A549 (cell line): ENCODE data around the gene APMAP. TPM values are rescaled to one million over a fixed set of nuclear protein-coding genes. Genes with fewer than 3 reads are reported as not detected.

Experiments
- ATAC-seq, 2 experiments: fragments of 200-7000 bp in 1 of 2; fragments of >200 bp in 1 of 2; cut with Nextera tagmentation in 1 of 2; cut with Tn5 transposase in 1 of 2; 3 replicates each; pipeline versions ENCODE4 v1.8.0 to v1.9.1; 2018 to 2020; ENCODE audit warnings: mild to moderate bottlenecking in 1 of 2, moderate library complexity in 1 of 2
- CTCF ChIA-PET: fragments of 300-600 bp; sonication (Branson Sonifier 250); formaldehyde crosslinking; extraction: SDS; loops from one replicate; lab custom pipeline; 2021; ENCODE audit warnings: antibody characterized with exemption, inconsistent platforms; lab: Yijun Ruan, JAX
- POLR2A ChIA-PET: fragments of 350-600 bp; formaldehyde crosslinking; extraction: SDS; loops from one replicate; lab custom pipeline; 2021; ENCODE audit warnings: antibody characterized with exemption, inconsistent platforms; lab: Yijun Ruan, JAX
- DNase-seq, 2 experiments: peaks; one replicate each; pipeline versions ENCODE4 v3.0.0 to v3.0.0-alpha.2; 2011 to 2016; ENCODE audit warnings: low read depth in 1 of 2, low spot score in 1 of 2
- FAIRE-seq: peaks from 2 replicates; lab custom pipeline; 2011; peaks lifted over from hg19 to GRCh38; lab: Jason Lieb, UNC
- H3K27ac ChIP-seq, 2 experiments: fragments of >200 bp; sonication (Bioruptor Twin); formaldehyde crosslinking; 3 replicates each; pipeline ENCODE4 v1.5.1; 2016 to 2017
- H3K4me1 ChIP-seq: fragments of >200 bp; sonication (Bioruptor Twin); formaldehyde crosslinking; 3 replicates; pipeline ENCODE4 v1.6.1; 2016
- H3K4me2 ChIP-seq: fragments of >200 bp; sonication (Bioruptor Twin); formaldehyde crosslinking; 3 replicates; pipeline ENCODE4 v1.6.1; 2016
- H3K4me3 ChIP-seq: fragments of >200 bp; sonication (Bioruptor Twin); formaldehyde crosslinking; 3 replicates; pipeline ENCODE4 v1.5.1; 2016
- H3K9me3 ChIP-seq: fragments of >200 bp; sonication (Bioruptor Twin); formaldehyde crosslinking; 3 replicates; pipeline ENCODE4 v1.6.1; 2016
- BCL3 ChIP-seq: fragments of >200 bp; sonication (Bioruptor Twin); formaldehyde crosslinking; IDR thresholded peaks from 3 replicates; pipeline ENCODE4 v1.6.1; 2016
- BHLHE40 ChIP-seq: IDR thresholded peaks from 2 replicates; pipeline ENCODE4 v1.6.1; 2012; ENCODE audit warnings: low read depth, low read length, inconsistent platforms
- CBX2 ChIP-seq: fragments of 200-600 bp; sonication (generic); IDR thresholded peaks from 2 replicates; pipeline ENCODE4 v1.6.1; 2016; ENCODE audit warnings: low read depth, mild to moderate bottlenecking, borderline replicate concordance
- CBX8 ChIP-seq: fragments of 200-600 bp; sonication (generic); IDR thresholded peaks from 2 replicates; pipeline ENCODE4 v1.6.1; 2016
- CHD2 ChIP-seq: fragments of 150-350 bp; IDR thresholded peaks from 2 replicates; pipeline ENCODE4 v1.6.1; 2014; ENCODE audit warnings: low read length; ENCODE audit not compliant: partially characterized antibody
- EHF ChIP-seq: fragments of 250-450 bp; sonication (Bioruptor Pico); IDR thresholded peaks from 2 replicates; pipeline ENCODE4 v1.5.0; 2020; ENCODE audit warnings: mild to moderate bottlenecking
- FOXS1 ChIP-seq: fragments of 250-450 bp; sonication (Bioruptor Pico); IDR thresholded peaks from 2 replicates; pipeline ENCODE4 v1.5.0; 2020; ENCODE audit warnings: mild to moderate bottlenecking, moderate library complexity
- HOXA7 ChIP-seq: fragments of 250-450 bp; sonication (Bioruptor Pico); IDR thresholded peaks from 2 replicates; pipeline ENCODE4 v1.5.0; 2020; ENCODE audit warnings: mild to moderate bottlenecking, moderate library complexity
- HOXB5 ChIP-seq: fragments of 250-450 bp; sonication (Bioruptor Pico); IDR thresholded peaks from 2 replicates; pipeline ENCODE4 v1.5.0; 2020; ENCODE audit warnings: mild to moderate bottlenecking, moderate library complexity
- JUNB ChIP-seq: fragments of >200 bp; sonication (Bioruptor Twin); formaldehyde crosslinking; IDR thresholded peaks from 2 replicates; pipeline ENCODE4 v1.6.1; 2016
- MAX ChIP-seq: IDR thresholded peaks from 2 replicates; pipeline ENCODE4 v1.6.1; 2012
- NPAS2 ChIP-seq: fragments of 250-450 bp; sonication (Bioruptor Pico); IDR thresholded peaks from 2 replicates; pipeline ENCODE4 v1.8.0; 2022; ENCODE audit warnings: mild to moderate bottlenecking, moderate library complexity, borderline replicate concordance
- POLR2A ChIP-seq: IDR thresholded peaks from 2 replicates; pipeline ENCODE4 v1.6.1; 2012; ENCODE audit warnings: mild to moderate bottlenecking, low read length
- RAD21 ChIP-seq, 2 experiments: fragments of >200 bp in 1 of 2; sonication (Bioruptor Twin) in 1 of 2; formaldehyde crosslinking in 1 of 2; IDR thresholded peaks in 1 of 2; conservative IDR thresholded peaks in 1 of 2; 2 replicates in 1 of 2; 3 replicates in 1 of 2; pipeline ENCODE4 v1.6.1; 2012 to 2018; ENCODE audit warnings: inconsistent platforms in 1 of 2
- RARB ChIP-seq: fragments of 250-450 bp; sonication (Bioruptor Pico); IDR thresholded peaks from 2 replicates; pipeline ENCODE4 v1.8.0; 2021; ENCODE audit warnings: mild to moderate bottlenecking, moderate library complexity
- RFX5 ChIP-seq: fragments of 450-650 bp; IDR thresholded peaks from 2 replicates; pipeline ENCODE4 v1.7.1; 2014; ENCODE audit warnings: antibody characterized with exemption, mild to moderate bottlenecking, moderate library complexity
- TP53 ChIP-seq: fragments of 250-450 bp; sonication (Bioruptor Pico); IDR thresholded peaks from 2 replicates; pipeline ENCODE4 v1.5.0; 2021; ENCODE audit warnings: mild to moderate bottlenecking, moderate library complexity
- USF2 ChIP-seq: fragments of 450-650 bp; IDR thresholded peaks from 2 replicates; pipeline ENCODE4 v1.6.1; 2014; ENCODE audit warnings: antibody characterized with exemption
- ZC3H11A ChIP-seq: fragments of 450-650 bp; IDR thresholded peaks from 2 replicates; pipeline ENCODE4 v1.6.1; 2014; ENCODE audit warnings: antibody characterized with exemption, mild to moderate bottlenecking
- ZNF302 ChIP-seq: fragments of 250-450 bp; sonication (Bioruptor Pico); IDR thresholded peaks from 2 replicates; pipeline ENCODE4 v1.9.0; 2021; ENCODE audit warnings: inconsistent platforms, mild to moderate bottlenecking, moderate library complexity
- ZSCAN20 ChIP-seq: fragments of 250-450 bp; sonication (Bioruptor Pico); IDR thresholded peaks from 2 replicates; pipeline ENCODE4 v1.8.0; 2022; ENCODE audit warnings: mild to moderate bottlenecking, moderate library complexity
- WGBS: methylation state at CpG from one replicate; pipeline ENCODE4 v1.1.6; 2017; ENCODE audit errors: missing lambda C conversion rate; 5-methylcytosine and 5-hydroxymethylcytosine counted together
- polyA plus RNA-seq, 4 experiments: library from polyadenylated mRNA; depleted of rRNA in 3 of 4; stranded (reverse); fragments of >200 nt; fragmentation: RNase III in 1 of 4; extraction: RNeasy Plus Mini Kit Qiagen cat#74134 plus additional on column Dnase treatment in 1 of 4; gene quantifications; 2 replicates in 3 of 4; 3 replicates in 1 of 4; pipeline ENCODE4 v1.2.3, GENCODE V29; 2011 to 2017

The APMAP gene
- polyA plus RNA-seq, 2 of the 4 experiments (the other 2 are of a cell fraction) = 113 to 141 TPM

GRCh38 chr20:25021336-25021735 is 28.8 kb upstream of the APMAP start (continued):
- TF ChIP-seq HOXB5 (CRISPR knock-in tag) = no peak
- TF ChIP-seq FOXS1 (CRISPR knock-in tag) = no peak
- TF ChIP-seq ZC3H11A = no peak
- TF ChIP-seq EHF = no peak
- TF ChIP-seq HOXA7 (CRISPR knock-in tag) = no peak
- no peak for TF ChIP-seq USF2

GRCh38 chr20:25020901-25021301 is 28.4 kb upstream of the APMAP start:
- Histone ChIP-seq H3K4me3 (no peak overlapping the region), H3K27ac (no peak overlapping the region), H3K4me2 (no peak overlapping the region), H3K4me1 (no peaks in the 10 kb centered on the region)
- no peak for DNase-seq
- no peak for ATAC-seq
- WGBS = 91% methylated on average over 6 of the region's 6 CpGs
- CTCF ChIA-PET = interaction anchor here (1.3 kb wide), 1 partner anchor 167 kb away, joined by 3 read pairs; no protein-coding TSS in a partner anchor
- POLR2A ChIA-PET = no interaction called here
- TF ChIP-seq BCL3 (no peak), CHD2 (no peak), RAD21 (conservative IDR thresholded peaks at IDR 0.05 in 1 of 2, IDR thresholded peaks at IDR 0.05 in 1 of 2) (no peak), USF2 (no peak), JUNB (no peak), CBX8 (no peak), ZC3H11A (no peak), POLR2A (no peak), RFX5 (no peak), ZSCAN20 (CRISPR knock-in tag) (no peak), EHF (no peak), CBX2 (no peak), ZNF302 (CRISPR knock-in tag) (no peak), MAX (no peak), RARB (no peak)
- TF ChIP-seq, all 56 proteins: peak for 0
- no peak for FAIRE-seq
- no peaks in the 10 kb centered on the region for H3K9me3 ChIP-seq

- 93% methylated on average over 5 of the region's 5 CpGs for WGBS
- DNase-seq = no peak
These were observed 27.8 kb upstream of the APMAP start for GRCh38 chr20:25020345-25020744.

More at GRCh38 chr20:25020345-25020744, 27.8 kb upstream of the APMAP start:
- CTCF ChIA-PET = interaction anchor here (0.6 to 1.3 kb wide), 4 partner anchors 12 to 219 kb away, joined by 3 to 5 read pairs (median 3); no protein-coding TSS in a partner anchor
- H3K27ac ChIP-seq = no peak overlapping the region
- H3K4me2 ChIP-seq = no peak overlapping the region
- H3K9me3 ChIP-seq = no peaks in the 10 kb centered on the region
- ATAC-seq (no peak), FAIRE-seq (no peak)
- no peaks in the 10 kb centered on the region for H3K4me1 ChIP-seq
- H3K4me3 ChIP-seq = no peak overlapping the region
- TF ChIP-seq TP53 (CRISPR knock-in tag) = no peak
- TF ChIP-seq BHLHE40 = no peak
- no peak for TF ChIP-seq NPAS2
- POLR2A ChIA-PET = no interaction called here
